ENCODE measurements around the gene EBLN2.

- TF ChIP-seq POLR2A (IDR thresholded peaks at IDR 0.05) (no peak), CTCF (IDR thresholded peaks at IDR 0.05) (no peak)
Measured at GRCh38 chr3:73070675-73071575, 9.5 kb downstream of the EBLN2 start.
